ENCODE results near the gene GRM3. TPM values are rescaled to one million over a fixed set of nuclear protein-coding genes. Genes with fewer than 3 reads are reported as not detected.

Gene GRM3
- total and polyA plus RNA-seq, 8 donors, result 0.18 to 0.27 (median 0.20) TPM; not detected in 2

GRCh38 chr7:86733783-86734182 lies 90.1 kb downstream of the GRM3 start:
- no peak for ATAC-seq
- Histone ChIP-seq H3K27me3 (no peaks in the 10 kb centered on the region), H3K4me1 (no peaks in the 10 kb centered on the region), H3K27ac (no peak overlapping the region), H3K4me3 (no peak overlapping the region), H3K9me3 (peaks cover 0 to 11% of the 10 kb centered on the region in 2 donors), H3K36me3 (no peaks in the 10 kb centered on the region)
- no peak for DNase-seq
- intact Hi-C loops (cut with DNase I), result no loop called here
- no peak for TF ChIP-seq CTCF (IDR thresholded peaks at IDR 0.05)

- no peaks in the 10 kb centered on the region for H3K4me1 ChIP-seq
- intact Hi-C loops (cut with DNase I), result no loop called here
- H3K36me3 ChIP-seq, result no peaks in the 10 kb centered on the region
- no peak for ATAC-seq
- no peak for DNase-seq
- no peaks in the 10 kb centered on the region for H3K27me3 ChIP-seq
- no peak for TF ChIP-seq CTCF (IDR thresholded peaks at IDR 0.05)
- no peak overlapping the region for H3K27ac ChIP-seq
- H3K9me3 ChIP-seq, result no peaks in the 10 kb centered on the region
- no peak overlapping the region for H3K4me3 ChIP-seq
These were observed 101.5 kb downstream of the GRM3 start for GRCh38 chr7:86745013-86745745.

- Histone ChIP-seq H3K4me1 (no peaks in the 10 kb centered on the region), H3K36me3 (no peaks in the 10 kb centered on the region), H3K9me3 (no peaks in the 10 kb centered on the region), H3K27me3 (no peaks in the 10 kb centered on the region), H3K27ac (no peak overlapping the region), H3K4me3 (no peak overlapping the region)
- ATAC-seq (no peak), DNase-seq (no peak)
- TF ChIP-seq CTCF (IDR thresholded peaks at IDR 0.05), result no peak
- intact Hi-C loops (cut with DNase I), result no loop called here
These were observed 104.0 kb downstream of the GRM3 start for GRCh38 chr7:86747698-86748097.

GRCh38 chr7:86748201-86748600 lies 104.5 kb downstream of the GRM3 start:
- no peaks in the 10 kb centered on the region for H3K27me3 ChIP-seq
- DNase-seq, result no peak
- H3K4me3 ChIP-seq, result no peak overlapping the region
- intact Hi-C loops (cut with DNase I), result no loop called here
- ATAC-seq, result no peak
- no peaks in the 10 kb centered on the region for H3K36me3 ChIP-seq
- no peaks in the 10 kb centered on the region for H3K9me3 ChIP-seq
- TF ChIP-seq CTCF (IDR thresholded peaks at IDR 0.05), result no peak
- no peak overlapping the region for H3K27ac ChIP-seq
- no peaks in the 10 kb centered on the region for H3K4me1 ChIP-seq

GRCh38 chr7:86748843-86749719 lies 105.4 kb downstream of the GRM3 start:
- H3K9me3 ChIP-seq, result no peaks in the 10 kb centered on the region
- intact Hi-C loops (cut with DNase I), result no loop called here
- no peaks in the 10 kb centered on the region for H3K36me3 ChIP-seq
- no peak overlapping the region for H3K27ac ChIP-seq
- no peaks in the 10 kb centered on the region for H3K4me1 ChIP-seq
- no peaks in the 10 kb centered on the region for H3K27me3 ChIP-seq
- no peak overlapping the region for H3K4me3 ChIP-seq
- ATAC-seq, result no peak
- peak in 1 of 4 donors; percentile 4 for DNase-seq
- no peak for TF ChIP-seq CTCF (IDR thresholded peaks at IDR 0.05)

All from left lung (tissue), 10 donors.